GM10266 (cell line): ENCODE results near the gene GGT1.

Experiments used
- DNase-seq: peaks from one replicate; pipeline ENCODE4 v3.0.0; 2012; ENCODE audit errors: extremely low spot score
- TF ChIP-seq, protein P1 (sequence below): IDR thresholded peaks from 2 replicates; pipeline ENCODE4 v1.5.1; 2012; ENCODE audit warnings: mild to moderate bottlenecking, low read depth; ENCODE audit not compliant: control insufficient read depth, insufficient read depth; ENCODE audit errors: missing control alignments

GGT1 gene

GRCh38 chr22:24578355-24579257 is 24.4 kb upstream of the GGT1 start:
- no peak for DNase-seq
- TF ChIP-seq, protein P1, sequence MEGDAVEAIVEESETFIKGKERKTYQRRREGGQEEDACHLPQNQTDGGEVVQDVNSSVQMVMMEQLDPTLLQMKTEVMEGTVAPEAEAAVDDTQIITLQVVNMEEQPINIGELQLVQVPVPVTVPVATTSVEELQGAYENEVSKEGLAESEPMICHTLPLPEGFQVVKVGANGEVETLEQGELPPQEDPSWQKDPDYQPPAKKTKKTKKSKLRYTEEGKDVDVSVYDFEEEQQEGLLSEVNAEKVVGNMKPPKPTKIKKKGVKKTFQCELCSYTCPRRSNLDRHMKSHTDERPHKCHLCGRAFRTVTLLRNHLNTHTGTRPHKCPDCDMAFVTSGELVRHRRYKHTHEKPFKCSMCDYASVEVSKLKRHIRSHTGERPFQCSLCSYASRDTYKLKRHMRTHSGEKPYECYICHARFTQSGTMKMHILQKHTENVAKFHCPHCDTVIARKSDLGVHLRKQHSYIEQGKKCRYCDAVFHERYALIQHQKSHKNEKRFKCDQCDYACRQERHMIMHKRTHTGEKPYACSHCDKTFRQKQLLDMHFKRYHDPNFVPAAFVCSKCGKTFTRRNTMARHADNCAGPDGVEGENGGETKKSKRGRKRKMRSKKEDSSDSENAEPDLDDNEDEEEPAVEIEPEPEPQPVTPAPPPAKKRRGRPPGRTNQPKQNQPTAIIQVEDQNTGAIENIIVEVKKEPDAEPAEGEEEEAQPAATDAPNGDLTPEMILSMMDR: no peak

GRCh38 chr22:24579258-24579601 is 23.8 kb upstream of the GGT1 start:
- TF ChIP-seq, protein P1: no peak

DNA sequence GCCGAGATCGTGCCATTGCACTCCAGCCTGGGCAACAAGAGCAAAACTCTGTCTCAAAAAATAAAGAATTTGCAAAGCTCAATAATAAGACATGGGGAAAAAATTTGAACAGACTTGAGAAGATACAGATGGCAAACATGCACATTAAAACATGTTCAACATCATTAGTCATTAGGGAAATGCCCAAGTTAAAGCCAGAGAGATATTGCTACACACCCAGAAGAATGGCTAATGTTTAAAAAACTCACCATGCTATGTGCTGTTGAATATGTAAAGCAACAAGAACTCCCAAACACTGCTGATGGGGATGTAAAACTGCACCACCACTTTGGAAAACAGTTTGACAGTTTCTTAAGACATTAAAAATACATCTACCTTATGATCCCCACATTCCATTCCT is 22.7 kb upstream of the GGT1 start:
- TF ChIP-seq, protein P1: no peak
- DNase-seq: no peak

More at GRCh38 chr22:24579258-24579601, 23.8 kb upstream of the GGT1 start:
- no peak for DNase-seq

DNA sequence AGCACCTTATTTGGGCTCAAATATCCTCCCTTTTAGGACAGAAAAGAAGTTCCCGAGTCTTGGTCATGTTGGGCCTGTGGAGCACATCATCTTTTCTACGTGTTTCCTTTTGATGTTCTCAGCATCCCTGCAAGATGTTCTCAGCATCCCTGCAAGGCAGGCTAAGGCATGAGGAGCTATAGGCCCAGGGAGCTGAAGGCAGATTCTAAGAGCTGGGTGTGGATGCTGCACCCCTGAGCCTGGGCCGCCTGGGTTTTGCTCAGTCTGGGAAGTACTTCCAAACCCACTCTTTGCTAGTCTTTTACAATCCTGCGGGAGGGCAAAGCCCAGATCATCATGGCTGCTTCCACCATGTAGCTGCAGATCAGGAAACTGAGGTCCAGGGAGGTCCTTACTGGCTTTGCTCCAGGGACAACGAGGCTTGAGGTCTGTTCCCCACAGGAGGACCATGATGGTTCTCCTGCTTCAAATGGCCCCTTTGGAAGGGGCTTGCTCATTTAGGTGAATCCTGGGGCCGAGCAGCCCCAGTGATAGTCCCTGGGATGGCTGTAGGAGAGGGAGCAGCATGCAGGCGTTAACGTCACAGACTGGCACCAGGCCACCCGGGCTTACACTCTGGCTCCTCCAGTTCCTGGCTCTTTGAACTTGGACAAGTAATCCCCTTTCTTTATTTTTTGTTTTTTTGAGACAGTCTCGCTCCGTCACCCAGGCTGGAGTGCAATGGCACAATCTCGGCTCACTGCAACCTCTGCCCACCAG is 20.8 kb upstream of the GGT1 start:
- no peak for DNase-seq
- TF ChIP-seq, protein P1: no peak

- TF ChIP-seq, protein P1: no peak
- no peak for DNase-seq
These were observed 19.5 kb upstream of the GGT1 start for GRCh38 chr22:24583221-24584165.

DNA sequence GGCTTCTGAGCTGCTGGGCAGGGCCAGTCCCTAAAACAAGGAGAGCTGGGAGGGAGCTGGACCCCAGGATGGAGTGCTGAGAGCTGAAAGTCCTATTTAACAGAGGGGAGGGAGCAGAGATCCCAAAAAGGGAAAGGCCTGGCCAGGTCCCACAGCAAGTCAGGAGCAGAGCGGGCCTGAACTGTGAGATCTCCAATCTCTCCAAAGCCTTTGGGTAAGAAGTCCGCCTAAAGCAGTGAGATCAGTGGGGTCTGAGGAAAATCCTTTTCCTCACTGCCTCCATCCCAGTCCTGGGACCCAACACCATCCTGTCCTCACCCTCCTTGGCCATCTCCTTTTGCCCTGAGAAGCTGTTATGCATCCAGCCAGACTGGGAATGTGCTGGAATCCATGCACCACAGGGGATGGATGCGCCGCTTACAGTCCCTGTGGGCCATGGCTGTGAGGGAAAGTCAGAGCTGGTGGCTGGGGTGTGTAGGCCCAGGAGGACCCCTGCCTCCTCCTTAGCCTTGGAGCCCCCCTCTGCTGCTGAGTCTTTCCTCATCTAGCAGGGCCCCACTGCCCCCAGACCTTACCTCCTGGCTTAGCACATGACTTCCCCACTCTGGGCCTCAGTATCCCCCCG is 18.7 kb upstream of the GGT1 start:
- TF ChIP-seq, protein P1: no peak
- DNase-seq: no peak
